GM13977 (cell line): ENCODE results near the gene PAK5.

Source experiments
- DNase-seq: peaks from one replicate; pipeline ENCODE4 v3.0.0; 2012; ENCODE audit warnings: low spot score
- in situ Hi-C: fragments of 300-500 bp; cut with MboI; formaldehyde crosslinking; loops from one replicate; pipeline ENCODE4 v1.12.0; 2022; ENCODE audit warnings: low sequenced_read_pairs, low pct_unique_long_range_greater_than_20kb, mixed read lengths, inconsistent platforms; ENCODE audit not compliant: unreplicated experiment
- TF ChIP-seq, protein P1 (sequence below): IDR thresholded peaks from 2 replicates; pipeline ENCODE4 v1.5.1; 2012; ENCODE audit warnings: mild to moderate bottlenecking, control low read depth; ENCODE audit not compliant: insufficient read depth; ENCODE audit errors: extremely low read depth, missing control alignments

Gene PAK5

GRCh38 chr20:9686001-9686400 lies 152.9 kb downstream of the PAK5 start:
- in situ Hi-C loops: no loop called here
- no peak for DNase-seq
- TF ChIP-seq, protein P1, sequence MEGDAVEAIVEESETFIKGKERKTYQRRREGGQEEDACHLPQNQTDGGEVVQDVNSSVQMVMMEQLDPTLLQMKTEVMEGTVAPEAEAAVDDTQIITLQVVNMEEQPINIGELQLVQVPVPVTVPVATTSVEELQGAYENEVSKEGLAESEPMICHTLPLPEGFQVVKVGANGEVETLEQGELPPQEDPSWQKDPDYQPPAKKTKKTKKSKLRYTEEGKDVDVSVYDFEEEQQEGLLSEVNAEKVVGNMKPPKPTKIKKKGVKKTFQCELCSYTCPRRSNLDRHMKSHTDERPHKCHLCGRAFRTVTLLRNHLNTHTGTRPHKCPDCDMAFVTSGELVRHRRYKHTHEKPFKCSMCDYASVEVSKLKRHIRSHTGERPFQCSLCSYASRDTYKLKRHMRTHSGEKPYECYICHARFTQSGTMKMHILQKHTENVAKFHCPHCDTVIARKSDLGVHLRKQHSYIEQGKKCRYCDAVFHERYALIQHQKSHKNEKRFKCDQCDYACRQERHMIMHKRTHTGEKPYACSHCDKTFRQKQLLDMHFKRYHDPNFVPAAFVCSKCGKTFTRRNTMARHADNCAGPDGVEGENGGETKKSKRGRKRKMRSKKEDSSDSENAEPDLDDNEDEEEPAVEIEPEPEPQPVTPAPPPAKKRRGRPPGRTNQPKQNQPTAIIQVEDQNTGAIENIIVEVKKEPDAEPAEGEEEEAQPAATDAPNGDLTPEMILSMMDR: no peak

- in situ Hi-C loops: no loop called here
- TF ChIP-seq, protein P1: no peak
- DNase-seq: no peak
Measured at GRCh38 chr20:9685011-9685410, 153.9 kb downstream of the PAK5 start.

DNA sequence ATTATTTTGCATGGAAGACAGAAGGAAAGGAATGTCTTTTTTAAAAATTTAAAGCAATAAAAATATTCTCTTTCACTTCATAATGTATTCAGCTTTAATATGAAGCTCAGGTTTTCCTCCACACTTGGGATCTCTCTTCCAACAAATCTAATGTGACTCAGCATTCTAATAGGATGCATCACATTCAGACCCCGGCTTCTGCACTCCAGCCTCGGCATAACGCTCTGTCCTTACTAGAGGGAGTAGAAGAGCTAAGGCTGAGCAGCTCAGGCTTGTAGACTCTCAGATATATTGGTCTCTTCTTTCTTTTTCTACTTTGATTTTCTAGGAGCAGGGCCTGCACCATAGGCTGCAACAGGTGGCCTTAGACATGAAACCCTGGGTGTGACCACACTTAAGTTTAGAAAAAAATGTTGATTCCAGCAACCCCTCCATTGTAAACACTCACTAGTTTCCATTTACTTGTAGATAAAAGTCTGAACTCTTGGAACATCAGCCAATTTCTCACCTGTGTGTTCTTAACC lies 161.7 kb downstream of the PAK5 start:
- TF ChIP-seq, protein P1: no peak
- in situ Hi-C loops: no loop called here

GRCh38 chr20:9672981-9673380 lies 165.9 kb downstream of the PAK5 start:
- in situ Hi-C loops: no loop called here
- no peak for DNase-seq
- TF ChIP-seq, protein P1: no peak

More for the DNA sequence above, 161.7 kb downstream of the PAK5 start:
- DNase-seq: no peak

GRCh38 chr20:9672027-9672426 lies 166.8 kb downstream of the PAK5 start:
- DNase-seq: no peak
- TF ChIP-seq, protein P1: no peak
- in situ Hi-C loops: no loop called here

DNA sequence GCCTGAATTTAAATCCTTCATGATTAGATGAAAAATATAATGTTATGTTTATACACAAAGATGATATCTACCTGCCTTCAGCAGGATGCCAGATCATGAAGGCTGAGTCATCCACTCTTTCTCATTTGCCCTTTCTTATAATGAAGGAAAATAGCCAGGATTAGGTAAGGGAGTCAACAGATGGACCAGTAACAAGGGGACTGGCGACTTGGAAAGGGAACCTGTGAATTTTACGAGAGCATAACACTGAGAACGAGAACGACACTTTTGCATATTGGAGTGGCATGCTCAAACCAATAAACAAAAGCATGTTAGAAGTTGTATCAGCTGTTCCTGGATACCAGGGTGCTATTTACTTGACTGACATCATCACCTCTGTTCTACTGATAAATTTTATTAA lies 170.5 kb downstream of the PAK5 start:
- TF ChIP-seq, protein P1: no peak
- no peak for DNase-seq
- in situ Hi-C loops: no loop called here

DNA sequence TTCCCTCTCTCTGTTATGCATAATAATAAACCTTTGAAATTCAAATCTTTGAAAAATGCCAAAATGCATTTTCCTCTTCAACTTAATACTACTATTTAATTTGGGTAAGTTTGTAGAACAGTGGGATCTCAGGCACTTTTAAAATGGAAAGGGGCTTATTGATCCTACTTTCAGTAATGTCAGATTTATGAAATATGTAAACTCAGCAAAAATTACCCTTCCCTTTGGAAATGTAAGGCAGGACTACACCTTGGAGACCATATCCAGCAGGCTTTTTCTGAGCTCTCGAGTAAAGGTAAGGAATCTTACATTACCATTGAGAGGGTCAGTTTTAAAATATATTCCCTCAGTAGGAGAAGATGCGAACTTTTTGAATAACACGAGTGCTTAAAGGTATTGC lies 175.5 kb downstream of the PAK5 start:
- DNase-seq: no peak
- TF ChIP-seq, protein P1: no peak
- in situ Hi-C loops: no loop called here
